Kidney tubule cell (primary cell): ENCODE results near the gene COL18A1.
"Not testable (repeated sequence)": the region's sequence is repeated elsewhere in the genome, so short reads cannot be mapped to it uniquely, and the experiment has no call there.

ENCODE experiments used
- DNase-seq: peaks from one replicate; pipeline ENCODE4 v3.0.0-alpha.2; 2018; ENCODE audit warnings: low spot score

The COL18A1 gene

DNA sequence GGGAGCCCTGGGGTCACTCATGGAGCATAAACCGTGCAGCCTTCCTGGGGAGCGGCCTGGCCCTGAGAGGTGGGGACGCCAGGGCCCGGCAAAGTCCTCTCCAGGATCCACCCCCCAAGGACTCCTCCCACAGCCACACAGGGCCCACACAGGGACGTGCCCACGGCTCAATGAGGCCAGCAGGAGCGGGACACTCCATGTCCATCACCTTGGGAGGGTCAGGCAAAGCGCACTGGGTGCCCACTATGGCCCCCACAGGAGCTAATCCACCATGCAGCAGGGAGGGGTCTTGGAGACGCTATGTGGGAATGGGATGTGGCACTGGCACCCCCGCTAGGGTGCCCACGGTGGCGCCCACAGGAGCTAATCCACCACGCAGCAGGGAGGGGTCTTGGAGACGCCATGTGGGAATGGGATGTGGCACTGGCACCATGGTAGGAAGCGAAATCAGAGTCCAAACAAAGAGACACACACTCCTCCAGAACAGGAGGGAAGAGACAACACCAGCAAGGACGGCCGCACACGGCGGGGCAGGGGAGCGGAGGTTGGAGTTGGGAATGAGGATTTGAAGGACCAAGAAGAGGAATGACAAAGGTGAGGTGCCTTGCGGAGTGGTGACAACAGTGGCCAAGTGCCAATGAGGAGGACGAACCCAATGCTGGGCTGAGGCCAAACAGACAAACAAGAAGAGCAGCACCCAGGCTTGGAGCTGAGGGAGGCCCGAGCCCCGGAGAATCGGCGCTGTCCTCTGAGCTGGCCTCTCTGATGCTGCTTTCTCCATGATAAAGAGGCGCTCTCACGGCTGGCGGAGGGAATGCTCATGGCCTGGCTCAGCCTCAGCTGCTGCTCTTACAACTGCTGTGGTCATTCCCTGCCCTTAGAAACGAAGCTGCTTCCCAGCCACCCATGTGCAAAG lies 155.4 kb downstream of the COL18A1 start:
- no peak for DNase-seq

DNA sequence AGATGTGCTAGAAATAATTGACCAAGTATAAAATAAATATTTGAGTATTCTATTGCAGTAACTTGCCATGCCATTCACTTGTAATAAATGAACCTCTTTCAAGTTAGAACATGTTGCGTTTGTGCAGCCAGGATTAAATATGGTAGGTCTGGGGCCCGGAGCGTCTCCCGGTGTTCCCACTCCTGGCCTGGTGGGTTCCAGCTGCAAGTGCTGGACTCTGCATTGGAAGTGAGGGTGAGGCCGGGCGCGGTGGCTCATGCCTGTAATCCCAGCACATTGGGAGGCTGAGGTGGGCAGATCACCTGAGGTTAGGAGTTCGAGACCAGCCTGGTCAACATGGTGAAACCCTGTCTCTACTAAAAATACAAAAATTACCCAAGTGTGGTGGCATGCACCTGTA lies 156.3 kb downstream of the COL18A1 start:
- DNase-seq, result not testable (repeated sequence)

DNA sequence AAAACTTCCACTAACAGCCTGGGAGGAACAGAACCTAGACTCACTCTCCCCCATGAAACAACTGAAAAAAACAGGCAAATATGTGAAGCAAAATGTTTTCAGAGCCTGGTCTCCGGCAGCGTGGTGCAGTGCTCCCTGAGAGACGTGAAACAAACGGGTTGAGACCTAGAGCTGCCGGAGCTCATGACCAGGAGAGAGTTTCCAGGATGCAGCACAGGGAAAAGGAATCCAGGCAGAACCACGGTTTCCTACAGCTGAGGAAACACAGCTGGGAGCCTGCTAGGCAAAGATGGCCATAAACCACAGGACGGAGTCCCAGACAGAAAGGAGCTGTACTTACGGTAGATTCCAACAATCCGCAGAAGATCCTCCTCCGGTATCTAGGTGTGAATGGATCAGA lies 157.4 kb downstream of the COL18A1 start:
- no peak for DNase-seq

DNA sequence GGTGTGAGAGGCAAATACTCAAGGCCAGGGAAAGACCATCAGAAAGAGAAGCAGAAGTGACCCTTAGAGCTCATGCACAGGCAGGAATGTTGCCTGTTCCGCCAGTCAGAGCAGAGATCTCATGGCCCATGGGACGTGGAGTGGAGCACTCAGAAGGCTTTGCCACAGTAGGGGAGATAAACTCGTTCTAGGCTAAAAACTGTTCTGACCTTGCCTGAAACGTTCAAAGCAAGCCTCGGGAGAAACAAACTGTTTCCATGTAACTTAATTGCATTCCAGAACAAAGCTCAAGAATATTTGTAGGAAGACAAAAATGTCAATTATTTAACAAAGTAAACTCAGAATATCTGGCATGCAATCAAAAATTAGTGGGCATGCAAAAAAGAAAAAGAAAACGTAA lies 158.0 kb downstream of the COL18A1 start:
- DNase-seq, result no peak
